ENCODE measurements around the gene ATG10. TPM values are rescaled to one million over a fixed set of nuclear protein-coding genes. Genes with fewer than 3 reads are reported as not detected.

Gene ATG10
- polyA plus RNA-seq, 1 of the 3 experiments (the other 2 are of a cell fraction): 3.2 TPM

DNA sequence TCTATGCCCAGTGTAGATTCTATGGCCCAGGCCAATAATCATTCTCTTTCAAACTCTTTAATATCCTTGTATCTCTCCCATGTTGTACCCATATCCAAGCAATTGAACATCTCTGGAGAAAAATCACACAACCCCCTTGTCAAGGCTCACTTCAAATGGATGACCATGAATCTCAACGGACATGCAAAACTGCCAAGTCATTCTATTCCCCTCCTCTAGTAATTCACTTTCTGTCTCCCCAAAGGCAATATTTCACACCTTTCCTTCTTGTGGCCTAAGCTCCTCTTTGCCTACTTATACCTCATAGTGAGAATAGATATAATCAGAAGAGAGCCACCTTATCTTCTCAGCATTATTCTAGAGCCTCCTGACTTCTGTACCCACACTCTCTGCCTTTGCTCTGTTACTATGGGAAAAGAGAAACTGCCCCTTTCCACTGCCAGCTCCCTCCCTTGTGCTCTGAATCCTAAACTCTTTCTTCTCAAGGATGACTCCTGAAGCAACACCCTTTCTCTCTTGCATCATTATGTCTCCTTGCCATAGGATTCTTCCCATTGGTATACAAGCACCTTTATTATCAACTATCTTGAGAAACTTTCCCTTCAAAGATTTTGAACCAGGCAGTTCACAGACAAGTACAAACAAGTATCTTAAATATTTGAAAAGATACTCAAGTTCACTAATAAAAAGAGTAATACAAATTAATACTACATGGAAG, 240.2 kb downstream of the ATG10 start:
- H3K79me2 ChIP-seq (ENCODE audit: insufficient read depth): no peaks in the 10 kb centered on the region
- CTCF ChIA-PET: interaction anchor here (1.1 to 1.6 kb wide), 2 partner anchors 14 to 787 kb away, joined by 3 to 5 read pairs; no protein-coding TSS in a partner anchor
- no peak overlapping the region for H3K9ac ChIP-seq
- H3K9me2 ChIP-seq: no peaks in the 10 kb centered on the region
- H3K4me1 ChIP-seq (ENCODE audit: control insufficient read depth in 1 of 2, insufficient read depth in 2 of 2, low read depth in 1 of 2, low read length in 1 of 2): no peaks in the 10 kb centered on the region
- no peaks in the 10 kb centered on the region for H4K20me1 ChIP-seq (ENCODE audit: insufficient read depth)
- no peak overlapping the region for H2AFZ ChIP-seq (ENCODE audit: low read depth)
- no peak overlapping the region for H3K4me2 ChIP-seq
- H3K9me3 ChIP-seq: no peaks in the 10 kb centered on the region
- TF ChIP-seq FOXM1 (IDR thresholded peaks at IDR 0.05; ENCODE audit: low read depth) (no peak), MEF2A (IDR thresholded peaks at IDR 0.05; ENCODE audit: borderline replicate concordance, low read depth) (no peak), RXRA (IDR thresholded peaks at IDR 0.05; ENCODE audit: borderline replicate concordance, low read depth) (no peak), FOSL2 (IDR thresholded peaks at IDR 0.05; ENCODE audit: borderline replicate concordance, low read depth) (no peak), MXI1 (IDR thresholded peaks at IDR 0.05; ENCODE audit: low read depth, low read length) (no peak), POLR2AphosphoS5 (IDR thresholded peaks at IDR 0.05; ENCODE audit: low read depth, low read length) (no peak), YY1 (IDR thresholded peaks at IDR 0.05; ENCODE audit: low read depth) (no peak), FOXJ3 (CRISPR knock-in tag; IDR thresholded peaks at IDR 0.05) (no peak), SMC3 (IDR thresholded peaks at IDR 0.05; ENCODE audit: low read depth, low read length) (no peak), RCOR1 (IDR thresholded peaks at IDR 0.05; ENCODE audit: low read length) (no peak)
- TF ChIP-seq, protein P1, sequence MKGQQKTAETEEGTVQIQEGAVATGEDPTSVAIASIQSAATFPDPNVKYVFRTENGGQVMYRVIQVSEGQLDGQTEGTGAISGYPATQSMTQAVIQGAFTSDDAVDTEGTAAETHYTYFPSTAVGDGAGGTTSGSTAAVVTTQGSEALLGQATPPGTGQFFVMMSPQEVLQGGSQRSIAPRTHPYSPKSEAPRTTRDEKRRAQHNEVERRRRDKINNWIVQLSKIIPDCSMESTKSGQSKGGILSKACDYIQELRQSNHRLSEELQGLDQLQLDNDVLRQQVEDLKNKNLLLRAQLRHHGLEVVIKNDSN (IDR thresholded peaks at IDR 0.05; ENCODE audit: borderline replicate concordance, low read depth): no peak
- TF ChIP-seq, protein P2, sequence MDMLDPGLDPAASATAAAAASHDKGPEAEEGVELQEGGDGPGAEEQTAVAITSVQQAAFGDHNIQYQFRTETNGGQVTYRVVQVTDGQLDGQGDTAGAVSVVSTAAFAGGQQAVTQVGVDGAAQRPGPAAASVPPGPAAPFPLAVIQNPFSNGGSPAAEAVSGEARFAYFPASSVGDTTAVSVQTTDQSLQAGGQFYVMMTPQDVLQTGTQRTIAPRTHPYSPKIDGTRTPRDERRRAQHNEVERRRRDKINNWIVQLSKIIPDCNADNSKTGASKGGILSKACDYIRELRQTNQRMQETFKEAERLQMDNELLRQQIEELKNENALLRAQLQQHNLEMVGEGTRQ (IDR thresholded peaks at IDR 0.05; ENCODE audit: borderline replicate concordance, low read depth, low read length): no peak
- TF ChIP-seq, protein P3, sequence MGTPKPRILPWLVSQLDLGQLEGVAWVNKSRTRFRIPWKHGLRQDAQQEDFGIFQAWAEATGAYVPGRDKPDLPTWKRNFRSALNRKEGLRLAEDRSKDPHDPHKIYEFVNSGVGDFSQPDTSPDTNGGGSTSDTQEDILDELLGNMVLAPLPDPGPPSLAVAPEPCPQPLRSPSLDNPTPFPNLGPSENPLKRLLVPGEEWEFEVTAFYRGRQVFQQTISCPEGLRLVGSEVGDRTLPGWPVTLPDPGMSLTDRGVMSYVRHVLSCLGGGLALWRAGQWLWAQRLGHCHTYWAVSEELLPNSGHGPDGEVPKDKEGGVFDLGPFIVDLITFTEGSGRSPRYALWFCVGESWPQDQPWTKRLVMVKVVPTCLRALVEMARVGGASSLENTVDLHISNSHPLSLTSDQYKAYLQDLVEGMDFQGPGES (IDR thresholded peaks at IDR 0.05; ENCODE audit: low read depth, low read length): no peak
- WGBS (ENCODE audit: low lambda C conversion rate): 63% methylated on average over 1 of the region's 1 CpG
- POLR2A ChIA-PET: no interaction called here
- no peak for DNase-seq
- H3F3A ChIP-seq (replicated peaks; ENCODE audit: insufficient read depth): no peaks in the 10 kb centered on the region
- no peak overlapping the region for H3K27ac ChIP-seq (ENCODE audit: low read depth in 2 of 2, low read length in 1 of 2)
- no peaks in the 10 kb centered on the region for H3K27me3 ChIP-seq (ENCODE audit: insufficient read depth)
- no peak overlapping the region for H3K4me3 ChIP-seq (ENCODE audit: low read depth in 2 of 2, low read length in 1 of 2)
- peaks cover 2 to 4% of the 10 kb centered on the region in 2 experiments for H3K36me3 ChIP-seq (replicated peaks in 1 of 2; ENCODE audit: control insufficient read depth in 1 of 2, insufficient read depth in 2 of 2, low read length in 1 of 2)

DNA sequence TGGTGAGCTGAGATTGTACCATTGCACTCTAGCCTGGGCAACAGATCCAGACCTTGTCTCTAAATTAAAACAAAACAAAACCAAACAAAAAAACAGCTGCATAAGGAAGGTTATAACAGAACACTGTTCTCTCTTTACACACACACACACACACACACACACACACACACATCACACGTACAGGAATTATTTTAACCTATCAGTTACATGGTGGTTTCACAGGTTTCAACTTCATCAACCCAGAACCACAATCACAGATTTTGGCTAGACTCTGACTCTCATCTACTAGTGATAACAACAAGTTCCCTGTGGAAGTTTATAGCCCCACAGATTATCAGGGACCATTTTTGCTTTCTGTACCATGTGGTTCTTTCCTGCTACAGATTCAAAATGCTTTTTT, 246.1 kb downstream of the ATG10 start:
- CTCF ChIA-PET: interaction anchor here (1.4 kb wide), 1 partner anchor 12 kb away, joined by 4 read pairs; no protein-coding TSS in a partner anchor
- POLR2A ChIA-PET: no interaction called here
- Histone ChIP-seq H3K9me3 (no peaks in the 10 kb centered on the region), H3K4me2 (no peak overlapping the region), H3K4me3 (ENCODE audit: low read depth in 2 of 2, low read length in 1 of 2) (no peak overlapping the region), H3K9ac (no peak overlapping the region), H3K79me2 (ENCODE audit: insufficient read depth) (no peaks in the 10 kb centered on the region), H3K27ac (ENCODE audit: low read depth in 2 of 2, low read length in 1 of 2) (no peak overlapping the region), H2AFZ (ENCODE audit: low read depth) (no peak overlapping the region), H3K36me3 (replicated peaks in 1 of 2; ENCODE audit: control insufficient read depth in 1 of 2, insufficient read depth in 2 of 2, low read length in 1 of 2) (no peaks in the 10 kb centered on the region), H3K27me3 (ENCODE audit: insufficient read depth) (no peaks in the 10 kb centered on the region), H4K20me1 (ENCODE audit: insufficient read depth) (no peaks in the 10 kb centered on the region), H3K4me1 (ENCODE audit: control insufficient read depth in 1 of 2, insufficient read depth in 2 of 2, low read depth in 1 of 2, low read length in 1 of 2) (peaks cover 0 to 6% of the 10 kb centered on the region in 2 experiments; a peak in 2 of 4 replicates), H3F3A (replicated peaks; ENCODE audit: insufficient read depth) (no peaks in the 10 kb centered on the region), H3K9me2 (no peaks in the 10 kb centered on the region)
- TF ChIP-seq CHD2 (IDR thresholded peaks at IDR 0.05; ENCODE audit: low read length, partially characterized antibody): no peak
- no peak for TF ChIP-seq SMC3 (IDR thresholded peaks at IDR 0.05; ENCODE audit: low read depth, low read length)
- TF ChIP-seq, protein P1 (IDR thresholded peaks at IDR 0.05; ENCODE audit: borderline replicate concordance, low read depth): no peak
- TF ChIP-seq, protein P4, sequence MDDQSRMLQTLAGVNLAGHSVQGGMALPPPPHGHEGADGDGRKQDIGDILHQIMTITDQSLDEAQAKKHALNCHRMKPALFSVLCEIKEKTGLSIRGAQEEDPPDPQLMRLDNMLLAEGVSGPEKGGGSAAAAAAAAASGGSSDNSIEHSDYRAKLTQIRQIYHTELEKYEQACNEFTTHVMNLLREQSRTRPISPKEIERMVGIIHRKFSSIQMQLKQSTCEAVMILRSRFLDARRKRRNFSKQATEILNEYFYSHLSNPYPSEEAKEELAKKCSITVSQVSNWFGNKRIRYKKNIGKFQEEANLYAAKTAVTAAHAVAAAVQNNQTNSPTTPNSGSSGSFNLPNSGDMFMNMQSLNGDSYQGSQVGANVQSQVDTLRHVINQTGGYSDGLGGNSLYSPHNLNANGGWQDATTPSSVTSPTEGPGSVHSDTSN (IDR thresholded peaks at IDR 0.05): no peak
- TF ChIP-seq POLR2AphosphoS5 (IDR thresholded peaks at IDR 0.05; ENCODE audit: low read depth, low read length): no peak
- TF ChIP-seq, protein P5, sequence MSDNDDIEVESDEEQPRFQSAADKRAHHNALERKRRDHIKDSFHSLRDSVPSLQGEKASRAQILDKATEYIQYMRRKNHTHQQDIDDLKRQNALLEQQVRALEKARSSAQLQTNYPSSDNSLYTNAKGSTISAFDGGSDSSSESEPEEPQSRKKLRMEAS (IDR thresholded peaks at IDR 0.05; ENCODE audit: low read depth): no peak
- no peak for TF ChIP-seq FOXJ3 (CRISPR knock-in tag; IDR thresholded peaks at IDR 0.05)
- TF ChIP-seq TCF12 (IDR thresholded peaks at IDR 0.05): no peak
- no peak for TF ChIP-seq SIN3A (IDR thresholded peaks at IDR 0.05; ENCODE audit: borderline replicate concordance, low read depth, low read length)
- TF ChIP-seq TEAD4 (IDR thresholded peaks at IDR 0.05; ENCODE audit: borderline replicate concordance, insufficient read depth): no peak
- WGBS (ENCODE audit: low lambda C conversion rate): 89% methylated on average over 1 of the region's 1 CpG
- no peak for DNase-seq
